Prostate gland (tissue), 2 donors: ENCODE data around the gene MCM7. TPM values are rescaled to one million over a fixed set of nuclear protein-coding genes. Genes with fewer than 3 reads are reported as not detected.

Experiments used
- DNase-seq: peaks from one replicate; pipeline ENCODE4 v3.0.0-alpha.2; 2019; ENCODE audit warnings: low spot score
- H3K27ac ChIP-seq, 2 donors: fragments of 200-600 bp; sonication (generic); 2 replicates each; pipeline ENCODE4 v1.5.1; 2017 to 2019
- H3K27me3 ChIP-seq: fragments of 200-600 bp; sonication (generic); replicated peaks from 2 replicates; pipeline ENCODE4 v1.5.1; 2019; ENCODE audit not compliant: insufficient read depth
- H3K36me3 ChIP-seq, 2 donors: fragments of 200-600 bp; sonication (generic); 1 replicate in 1 of 2; 2 replicates in 1 of 2; pipeline versions ENCODE4 v1.5.1 to v1.8.1; 2017 to 2019
- H3K4me1 ChIP-seq: fragments of 200-600 bp; sonication (generic); replicated peaks from 2 replicates; pipeline ENCODE4 v1.5.1; 2019
- H3K4me3 ChIP-seq, 2 donors: fragments of 200-600 bp; sonication (generic); 2 replicates each; pipeline ENCODE4 v1.5.1; 2017 to 2019
- H3K9me3 ChIP-seq: fragments of 200-600 bp; sonication (generic); 2 replicates; pipeline ENCODE4 v1.5.1; 2017
- CTCF ChIP-seq, 4 experiments: fragments of 200-600 bp in 2 of 4; fragments of 450-650 bp in 2 of 4; sonication (generic) in 2 of 4; IDR thresholded peaks; 1 replicate in 3 of 4; 2 replicates in 1 of 4; pipeline ENCODE4 v1.5.1; 2016 to 2019; ENCODE audit warnings: antibody characterized with exemption in 4 of 4, mild to moderate bottlenecking in 2 of 4, moderate library complexity in 2 of 4
- POLR2A ChIP-seq: fragments of 450-650 bp; IDR thresholded peaks from one replicate; pipeline ENCODE4 v1.6.1; 2016; ENCODE audit warnings: antibody characterized with exemption, mild to moderate bottlenecking
- POLR2AphosphoS5 ChIP-seq: sonication (generic); formaldehyde crosslinking; IDR thresholded peaks from one replicate; pipeline ENCODE4 v1.6.1; 2017; ENCODE audit warnings: antibody characterized with exemption
- WGBS: methylation state at CpG from one replicate; pipeline ENCODE4 v1.1.5; 2018; 5-methylcytosine and 5-hydroxymethylcytosine counted together
- intact Hi-C: fragments of 100-400 bp; cut with DNase I; formaldehyde crosslinking; loops from one replicate; pipeline ENCODE4 v1.14.2; 2022
- total RNA-seq, 2 donors: library from RNA; depleted of rRNA; stranded (reverse); fragments of >200 nt; gene quantifications; one replicate each; pipeline ENCODE4 v1.1.0, GENCODE V29; 2016

Gene MCM7
- total RNA-seq, 2 donors from 2014 or later, result 47.5 to 68.7 TPM

GRCh38 chr7:100080907-100081534, 20.2 kb downstream of the MCM7 start:
- H3K4me1 ChIP-seq, result peaks cover 10% of the 10 kb centered on the region
- H3K4me3 ChIP-seq, result peak overlapping the region; percentile 67 to 93
- 2% methylated on average over 25 of the region's 34 CpGs for WGBS
- H3K27me3 ChIP-seq, result no peaks in the 10 kb centered on the region
- TF ChIP-seq POLR2A, result no peak
- no peak for TF ChIP-seq CTCF (IDR thresholded peaks at IDR 0.05)
- TF ChIP-seq POLR2AphosphoS5, result no peak
- H3K27ac ChIP-seq, result peak overlapping the region; percentile 76 to 82
- H3K36me3 ChIP-seq, result no peaks in the 10 kb centered on the region
- no peak for DNase-seq
- no peaks in the 10 kb centered on the region for H3K9me3 ChIP-seq
- intact Hi-C loops, result loop anchor here (2.0 kb wide), 2 partner anchors 66 to 86 kb away; partner anchors contain the start of gene ZKSCAN1

- DNase-seq, result no peak
- Histone ChIP-seq H3K9me3 (no peaks in the 10 kb centered on the region), H3K4me3 (no peak overlapping the region), H3K36me3 (peaks cover 2 to 14% of the 10 kb centered on the region in 2 donors), H3K4me1 (peaks cover 10% of the 10 kb centered on the region), H3K27me3 (no peaks in the 10 kb centered on the region), H3K27ac (no peak overlapping the region)
- TF ChIP-seq POLR2AphosphoS5 (no peak), POLR2A (no peak), CTCF (IDR thresholded peaks at IDR 0.05) (no peak)
- intact Hi-C loops, result no loop called here
- WGBS, result 58% methylated on average over 7 of the region's 7 CpGs
These were observed 22.1 kb downstream of the MCM7 start for GRCh38 chr7:100079024-100079560.

- Histone ChIP-seq H3K9me3 (no peaks in the 10 kb centered on the region), H3K36me3 (peaks cover 2 to 33% of the 10 kb centered on the region in 2 donors), H3K4me3 (no peak overlapping the region), H3K27ac (no peak overlapping the region), H3K4me1 (peaks cover 10% of the 10 kb centered on the region), H3K27me3 (no peaks in the 10 kb centered on the region)
- intact Hi-C loops, result no loop called here
- no peak for DNase-seq
- 95% methylated on average over 4 of the region's 4 CpGs for WGBS
- TF ChIP-seq CTCF (IDR thresholded peaks at IDR 0.05) (no peak), POLR2A (no peak), POLR2AphosphoS5 (no peak)
These were observed 24.0 kb downstream of the MCM7 start for GRCh38 chr7:100077205-100077604.

GRCh38 chr7:100075418-100075817, 25.8 kb downstream of the MCM7 start:
- H3K27ac ChIP-seq, result no peak overlapping the region
- TF ChIP-seq POLR2AphosphoS5 (no peak), CTCF (IDR thresholded peaks at IDR 0.05) (no peak), POLR2A (no peak)
- WGBS, result 91% methylated on average over 6 of the region's 6 CpGs
- H3K27me3 ChIP-seq, result no peaks in the 10 kb centered on the region
- no peaks in the 10 kb centered on the region for H3K9me3 ChIP-seq
- no peak overlapping the region for H3K4me3 ChIP-seq
- DNase-seq, result no peak
- peaks cover 8% of the 10 kb centered on the region for H3K4me1 ChIP-seq
- H3K36me3 ChIP-seq, result peaks cover 14 to 48% of the 10 kb centered on the region in 2 donors
- intact Hi-C loops, result no loop called here

GRCh38 chr7:100074841-100075240, 26.4 kb downstream of the MCM7 start:
- Histone ChIP-seq H3K4me3 (no peak overlapping the region), H3K9me3 (no peaks in the 10 kb centered on the region), H3K4me1 (peaks cover 2% of the 10 kb centered on the region), H3K36me3 (peaks cover 14 to 48% of the 10 kb centered on the region in 2 donors), H3K27ac (no peak overlapping the region), H3K27me3 (no peaks in the 10 kb centered on the region)
- intact Hi-C loops, result no loop called here
- no peak for TF ChIP-seq POLR2A
- TF ChIP-seq POLR2AphosphoS5, result no peak
- TF ChIP-seq CTCF (IDR thresholded peaks at IDR 0.05), result no peak
- DNase-seq, result no peak
- WGBS, result 97% methylated on average over 7 of the region's 7 CpGs
